ENCODE data around the gene MTHFD1L. TPM values are rescaled to one million over a fixed set of nuclear protein-coding genes. Genes with fewer than 3 reads are reported as not detected.

The MTHFD1L gene
- total and polyA plus RNA-seq, 2 donors (not counting 1 experiment from before 2014, with no cell fraction given), result 36.1 to 48.9 TPM

GRCh38 chr6:150977281-150977680 lies 111.8 kb downstream of the MTHFD1L start:
- Histone ChIP-seq H4K20me1 (ENCODE audit: control insufficient read depth, extremely low read depth, insufficient read depth, low read length) (no peaks in the 10 kb centered on the region), H3K9ac (ENCODE audit: insufficient read depth, low read length) (no peak overlapping the region), H3K4me2 (ENCODE audit: extremely low read depth, insufficient read depth, low read length) (no peak overlapping the region), H3K36me3 (ENCODE audit: control insufficient read depth, insufficient read depth, low read length) (no peaks in the 10 kb centered on the region), H2AFZ (ENCODE audit: low read length) (no peak overlapping the region), H3K4me1 (ENCODE audit: control insufficient read depth, extremely low read depth, insufficient read depth, low read length) (no peaks in the 10 kb centered on the region), H3K79me2 (ENCODE audit: control insufficient read depth, insufficient read depth, low read length) (no peaks in the 10 kb centered on the region), H3K4me3 (replicated peaks in 1 of 4; ENCODE audit: control extremely low read depth in 1 of 4, insufficient read depth in 1 of 4, low read depth in 3 of 4, low read length in 4 of 4) (no peak overlapping the region), H3K9me3 (ENCODE audit: control insufficient read depth, insufficient read depth, low read depth, low read length) (no peaks in the 10 kb centered on the region), H3K27me3 (ENCODE audit: control insufficient read depth, insufficient read depth, low read length) (no peaks in the 10 kb centered on the region), H3K27ac (ENCODE audit: insufficient read depth, low read length) (no peak overlapping the region)
- DNase-seq (ENCODE audit: low read depth in 2 of 2), result no peak
- TF ChIP-seq EZH2 (IDR thresholded peaks at IDR 0.05; ENCODE audit: low read length, missing control alignments) (no peak), CTCF (conservative IDR thresholded peaks at IDR 0.05 in 1 of 2, IDR thresholded peaks at IDR 0.05 in 1 of 2; ENCODE audit: low read depth in 1 of 2, low read length in 2 of 2) (no peak)

- Histone ChIP-seq H3K79me2 (ENCODE audit: control insufficient read depth, insufficient read depth, low read length) (no peaks in the 10 kb centered on the region), H3K27me3 (ENCODE audit: control insufficient read depth, insufficient read depth, low read length) (no peaks in the 10 kb centered on the region), H3K36me3 (ENCODE audit: control insufficient read depth, insufficient read depth, low read length) (no peaks in the 10 kb centered on the region), H3K4me1 (ENCODE audit: control insufficient read depth, extremely low read depth, insufficient read depth, low read length) (no peaks in the 10 kb centered on the region), H3K9me3 (ENCODE audit: control insufficient read depth, insufficient read depth, low read depth, low read length) (no peaks in the 10 kb centered on the region), H3K9ac (ENCODE audit: insufficient read depth, low read length) (no peak overlapping the region), H3K27ac (ENCODE audit: insufficient read depth, low read length) (no peak overlapping the region), H3K4me2 (ENCODE audit: extremely low read depth, insufficient read depth, low read length) (no peak overlapping the region), H2AFZ (ENCODE audit: low read length) (no peak overlapping the region), H3K4me3 (replicated peaks in 1 of 4; ENCODE audit: control extremely low read depth in 1 of 4, insufficient read depth in 1 of 4, low read depth in 3 of 4, low read length in 4 of 4) (no peak overlapping the region), H4K20me1 (ENCODE audit: control insufficient read depth, extremely low read depth, insufficient read depth, low read length) (no peaks in the 10 kb centered on the region)
- no peak for DNase-seq (ENCODE audit: low read depth in 2 of 2)
- TF ChIP-seq EZH2 (IDR thresholded peaks at IDR 0.05; ENCODE audit: low read length, missing control alignments), result no peak
- no peak for TF ChIP-seq CTCF (conservative IDR thresholded peaks at IDR 0.05 in 1 of 2, IDR thresholded peaks at IDR 0.05 in 1 of 2; ENCODE audit: low read depth in 1 of 2, low read length in 2 of 2)
Measured at GRCh38 chr6:150978624-150979023, 113.1 kb downstream of the MTHFD1L start.

- Histone ChIP-seq H3K9ac (ENCODE audit: insufficient read depth, low read length) (no peak overlapping the region), H3K4me1 (ENCODE audit: control insufficient read depth, extremely low read depth, insufficient read depth, low read length) (no peaks in the 10 kb centered on the region), H3K4me3 (replicated peaks in 1 of 4; ENCODE audit: control extremely low read depth in 1 of 4, insufficient read depth in 1 of 4, low read depth in 3 of 4, low read length in 4 of 4) (no peak overlapping the region), H2AFZ (ENCODE audit: low read length) (no peak overlapping the region), H3K9me3 (ENCODE audit: control insufficient read depth, insufficient read depth, low read depth, low read length) (no peaks in the 10 kb centered on the region), H4K20me1 (ENCODE audit: control insufficient read depth, extremely low read depth, insufficient read depth, low read length) (no peaks in the 10 kb centered on the region), H3K27me3 (ENCODE audit: control insufficient read depth, insufficient read depth, low read length) (no peaks in the 10 kb centered on the region), H3K4me2 (ENCODE audit: extremely low read depth, insufficient read depth, low read length) (no peak overlapping the region), H3K36me3 (ENCODE audit: control insufficient read depth, insufficient read depth, low read length) (peaks cover under 1% of the 10 kb centered on the region), H3K79me2 (ENCODE audit: control insufficient read depth, insufficient read depth, low read length) (no peaks in the 10 kb centered on the region), H3K27ac (ENCODE audit: insufficient read depth, low read length) (no peak overlapping the region)
- no peak for TF ChIP-seq EZH2 (IDR thresholded peaks at IDR 0.05; ENCODE audit: low read length, missing control alignments)
- TF ChIP-seq CTCF (conservative IDR thresholded peaks at IDR 0.05 in 1 of 2, IDR thresholded peaks at IDR 0.05 in 1 of 2; ENCODE audit: low read depth in 1 of 2, low read length in 2 of 2), result no peak
- peak in 1 of 2 donors; percentile 49 for DNase-seq (ENCODE audit: low read depth in 2 of 2)
Measured at GRCh38 chr6:150979826-150980350, 114.4 kb downstream of the MTHFD1L start.

Data from fibroblast of lung (primary cell).